ENCODE measurements around the gene DENND5A.

Gene DENND5A

DNA sequence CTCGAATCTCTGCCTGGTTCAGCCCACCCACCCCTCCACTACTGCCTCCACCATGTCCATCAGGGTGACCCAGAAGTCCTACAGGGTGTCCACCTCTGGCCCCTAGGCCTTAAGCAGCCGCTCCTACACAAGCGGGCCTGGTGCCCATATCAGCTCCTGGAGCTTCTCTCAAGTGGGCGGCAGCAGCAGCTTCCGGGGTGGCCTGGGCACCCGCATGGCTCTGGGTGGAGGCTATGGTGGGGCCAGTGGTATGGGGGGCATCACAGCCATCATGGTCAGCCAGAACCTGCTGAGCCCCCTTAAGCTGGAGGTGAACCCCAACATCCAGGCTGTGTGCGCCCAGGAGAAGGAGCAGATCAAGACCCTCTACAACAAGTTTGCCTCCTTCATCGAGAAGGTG lies 170.7 kb downstream of the DENND5A start:
- Histone ChIP-seq H3K4me1 (ENCODE audit: control insufficient read depth in 1 of 2, insufficient read depth in 1 of 2, low read depth in 1 of 2, low read length in 1 of 2) (peaks cover 0 to 5% of the 10 kb centered on the region in 2 experiments), H3K4me3 (ENCODE audit: low read depth in 1 of 2, low read length in 1 of 2) (no peak overlapping the region), H3K27ac (no peak overlapping the region), H3K36me3 (no peaks in the 10 kb centered on the region), H3K9me3 (no peaks in the 10 kb centered on the region), H3K27me3 (peaks cover 55% of the 10 kb centered on the region)
- TF ChIP-seq, protein P1, sequence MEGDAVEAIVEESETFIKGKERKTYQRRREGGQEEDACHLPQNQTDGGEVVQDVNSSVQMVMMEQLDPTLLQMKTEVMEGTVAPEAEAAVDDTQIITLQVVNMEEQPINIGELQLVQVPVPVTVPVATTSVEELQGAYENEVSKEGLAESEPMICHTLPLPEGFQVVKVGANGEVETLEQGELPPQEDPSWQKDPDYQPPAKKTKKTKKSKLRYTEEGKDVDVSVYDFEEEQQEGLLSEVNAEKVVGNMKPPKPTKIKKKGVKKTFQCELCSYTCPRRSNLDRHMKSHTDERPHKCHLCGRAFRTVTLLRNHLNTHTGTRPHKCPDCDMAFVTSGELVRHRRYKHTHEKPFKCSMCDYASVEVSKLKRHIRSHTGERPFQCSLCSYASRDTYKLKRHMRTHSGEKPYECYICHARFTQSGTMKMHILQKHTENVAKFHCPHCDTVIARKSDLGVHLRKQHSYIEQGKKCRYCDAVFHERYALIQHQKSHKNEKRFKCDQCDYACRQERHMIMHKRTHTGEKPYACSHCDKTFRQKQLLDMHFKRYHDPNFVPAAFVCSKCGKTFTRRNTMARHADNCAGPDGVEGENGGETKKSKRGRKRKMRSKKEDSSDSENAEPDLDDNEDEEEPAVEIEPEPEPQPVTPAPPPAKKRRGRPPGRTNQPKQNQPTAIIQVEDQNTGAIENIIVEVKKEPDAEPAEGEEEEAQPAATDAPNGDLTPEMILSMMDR (IDR thresholded peaks at IDR 0.05) = no peak

DNA sequence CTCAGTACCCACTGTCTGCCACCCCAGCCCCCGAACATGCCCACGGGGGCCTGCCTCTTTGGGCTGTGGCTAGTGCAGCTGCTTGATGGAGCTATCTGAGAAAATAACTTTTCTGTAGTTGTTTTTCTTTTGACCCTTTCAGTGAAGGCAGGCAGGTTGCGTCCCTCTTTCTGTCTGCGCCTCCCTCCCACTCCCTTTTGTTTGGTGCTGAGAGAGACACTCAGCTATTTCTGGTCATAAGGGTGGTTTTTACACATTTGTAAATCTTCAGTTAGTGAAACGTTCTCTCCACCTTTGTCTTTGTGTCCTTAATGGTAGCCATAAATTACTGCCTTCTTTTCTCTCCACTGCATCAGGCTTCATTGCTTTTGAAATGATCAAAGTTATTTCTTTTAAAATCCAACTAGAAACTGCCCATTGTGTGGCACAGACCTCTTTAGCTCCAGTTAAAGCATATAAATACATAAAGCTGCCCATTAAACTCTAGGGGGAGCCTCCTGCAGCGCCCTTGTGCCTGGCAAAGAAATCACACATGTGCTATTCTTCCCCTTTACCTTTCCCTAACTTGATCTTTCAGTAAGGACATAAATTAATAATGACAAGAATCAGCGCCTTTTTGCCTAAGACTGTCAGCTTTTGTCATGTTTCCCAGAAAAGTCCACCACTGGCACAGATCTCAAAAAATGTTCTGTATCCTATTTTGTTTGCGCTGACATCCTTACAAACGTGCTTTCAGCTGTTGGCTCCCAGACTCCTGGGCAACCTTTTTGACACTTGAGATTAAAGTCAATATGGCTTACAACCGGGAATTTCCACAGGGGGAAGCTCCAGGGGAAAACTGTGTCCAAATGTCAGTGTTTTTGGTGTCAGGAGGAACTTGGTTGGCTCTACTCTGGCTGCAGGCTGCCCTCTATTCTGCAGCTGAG lies 172.0 kb downstream of the DENND5A start:
- no peaks in the 10 kb centered on the region for H3K9me3 ChIP-seq
- no peaks in the 10 kb centered on the region for H3K36me3 ChIP-seq
- peaks cover 0 to 5% of the 10 kb centered on the region in 2 experiments for H3K4me1 ChIP-seq (ENCODE audit: control insufficient read depth in 1 of 2, insufficient read depth in 1 of 2, low read depth in 1 of 2, low read length in 1 of 2)
- H3K27me3 ChIP-seq = peaks cover 68% of the 10 kb centered on the region
- TF ChIP-seq, protein P1 (IDR thresholded peaks at IDR 0.05) = no peak
- H3K27ac ChIP-seq = no peak overlapping the region
- H3K4me3 ChIP-seq (ENCODE audit: low read depth in 1 of 2, low read length in 1 of 2) = no peak overlapping the region

DNA sequence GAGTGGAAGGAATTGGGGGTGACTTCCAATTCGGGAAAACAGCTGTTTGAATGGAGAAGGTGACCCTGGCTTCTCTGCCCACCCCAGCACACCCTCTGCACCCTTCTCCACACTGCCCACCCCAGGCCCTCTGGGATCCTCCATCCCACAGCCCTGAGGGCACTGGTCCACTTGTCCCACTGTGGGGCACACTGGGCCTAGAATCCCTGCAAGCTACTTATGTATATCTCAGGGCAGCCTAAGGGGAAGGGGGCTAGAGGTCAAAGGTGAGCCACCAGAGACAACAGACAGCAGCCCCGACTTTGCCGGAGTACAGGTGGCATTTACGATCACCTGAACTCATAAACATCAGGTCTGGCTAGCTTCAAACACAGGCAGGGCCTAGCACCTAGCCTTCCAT lies 173.1 kb downstream of the DENND5A start:
- H3K36me3 ChIP-seq = no peaks in the 10 kb centered on the region
- H3K9me3 ChIP-seq = no peaks in the 10 kb centered on the region
- no peak overlapping the region for H3K27ac ChIP-seq
- no peak overlapping the region for H3K4me3 ChIP-seq (ENCODE audit: low read depth in 1 of 2, low read length in 1 of 2)
- TF ChIP-seq, protein P1 (IDR thresholded peaks at IDR 0.05) = no peak
- peaks cover 0 to 5% of the 10 kb centered on the region in 2 experiments for H3K4me1 ChIP-seq (ENCODE audit: control insufficient read depth in 1 of 2, insufficient read depth in 1 of 2, low read depth in 1 of 2, low read length in 1 of 2)
- peaks cover 78% of the 10 kb centered on the region for H3K27me3 ChIP-seq

DNA sequence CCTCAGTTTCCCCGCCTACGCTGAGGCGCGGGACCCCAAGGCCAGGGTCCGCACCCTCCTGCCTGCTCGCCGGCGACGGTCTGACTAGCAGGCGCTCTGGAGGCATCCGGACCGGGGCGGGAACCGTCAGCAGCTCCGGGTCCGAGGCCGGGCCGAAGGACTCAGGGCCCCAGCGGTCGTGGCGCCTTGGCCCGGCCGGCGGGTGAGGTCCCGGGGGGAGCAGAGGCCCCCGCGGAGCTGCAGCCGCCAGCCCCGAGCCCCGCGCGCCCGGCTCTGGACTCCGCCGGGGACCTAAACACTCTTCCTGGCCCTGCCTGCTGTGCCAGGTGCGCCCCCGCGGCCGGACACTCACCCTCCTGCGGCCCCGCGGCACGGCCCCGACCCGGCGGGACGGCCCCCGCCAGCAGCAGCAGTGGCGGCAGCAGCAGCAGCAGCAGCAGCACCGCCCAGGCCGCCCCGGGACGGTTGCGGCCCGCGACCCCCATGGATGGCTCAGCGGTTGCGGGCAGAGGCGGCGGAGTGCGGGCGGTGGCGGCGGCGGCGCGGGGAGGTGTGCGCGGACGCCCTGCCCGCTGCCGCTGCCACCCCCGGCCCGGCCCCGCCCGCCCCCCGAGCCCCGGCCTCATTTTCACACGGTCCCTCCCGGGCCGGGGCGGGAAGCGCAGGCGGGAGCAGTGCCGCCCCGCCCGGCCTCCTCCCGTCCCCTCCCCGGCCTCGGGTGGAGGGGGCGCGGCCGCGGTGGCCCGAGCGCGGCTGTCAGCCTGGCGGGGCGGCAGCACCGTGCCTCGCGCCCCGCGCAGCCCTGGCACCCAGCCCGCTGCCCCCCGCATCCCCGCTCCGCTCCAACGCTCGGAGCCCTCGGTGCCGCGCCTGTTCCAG lies 173.9 kb downstream of the DENND5A start, which contains the start of gene SCUBE2:
Gene SCUBE2, minus strand, starts transcription at position 556 of the 879 bp plus-strand sequence. Its CDS starts 71 bp downstream, at position 485.
- Histone ChIP-seq H3K36me3 (no peaks in the 10 kb centered on the region), H3K4me1 (ENCODE audit: control insufficient read depth in 1 of 2, insufficient read depth in 1 of 2, low read depth in 1 of 2, low read length in 1 of 2) (peaks cover 0 to 5% of the 10 kb centered on the region in 2 experiments), H3K27me3 (peaks cover 79% of the 10 kb centered on the region), H3K27ac (no peak within 1 kb of the TSS), H3K4me3 (ENCODE audit: low read depth in 1 of 2, low read length in 1 of 2) (no peak within 1 kb of the TSS), H3K9me3 (no peaks in the 10 kb centered on the region)
- TF ChIP-seq, protein P1 (IDR thresholded peaks at IDR 0.05) = no peak

DNA sequence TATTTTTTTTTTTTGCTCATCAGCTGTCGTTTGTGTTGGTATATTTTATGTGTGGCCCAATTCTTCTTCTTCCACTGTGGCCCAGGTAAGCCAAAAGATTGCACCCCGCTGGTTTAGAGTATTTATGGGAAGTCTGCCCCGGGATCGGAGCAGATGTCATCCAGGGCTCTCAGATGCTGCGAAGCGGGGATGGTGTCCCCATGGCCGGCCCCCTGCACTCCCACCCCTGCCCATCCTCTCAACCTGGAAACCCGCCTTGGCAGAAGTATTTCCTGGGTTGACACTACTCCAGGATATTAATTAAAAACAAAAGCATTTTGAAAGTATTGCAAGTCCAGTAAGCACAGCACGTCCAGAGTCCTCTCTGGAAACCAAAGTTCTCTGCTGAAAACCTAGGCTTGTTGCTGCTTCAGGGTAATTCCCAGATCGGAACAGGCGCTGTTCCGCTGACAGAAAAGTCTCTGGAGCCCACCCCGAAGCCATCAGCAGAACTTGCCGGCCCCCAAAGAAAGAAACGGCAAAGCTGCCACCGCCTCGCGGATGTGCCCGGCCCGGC lies 174.6 kb downstream of the DENND5A start:
- TF ChIP-seq, protein P1 (IDR thresholded peaks at IDR 0.05) = no peak
- Histone ChIP-seq H3K27ac (no peak overlapping the region), H3K9me3 (no peaks in the 10 kb centered on the region), H3K36me3 (no peaks in the 10 kb centered on the region), H3K4me1 (ENCODE audit: control insufficient read depth in 1 of 2, insufficient read depth in 1 of 2, low read depth in 1 of 2, low read length in 1 of 2) (peaks cover 0 to 5% of the 10 kb centered on the region in 2 experiments), H3K27me3 (peaks cover 79% of the 10 kb centered on the region), H3K4me3 (ENCODE audit: low read depth in 1 of 2, low read length in 1 of 2) (no peak overlapping the region)
